Lower leg skin (tissue), 3 donors: ENCODE data around the gene HGFAC.

ENCODE experiments used
- CTCF ChIP-seq, 3 donors: fragments of 450-650 bp; IDR thresholded peaks; one replicate each; pipeline ENCODE4 v1.5.1; 2016; ENCODE audit warnings: antibody characterized with exemption in 3 of 3, mild to moderate bottlenecking in 3 of 3, moderate library complexity in 2 of 3
- POLR2A ChIP-seq, 2 donors: fragments of 450-650 bp; IDR thresholded peaks; one replicate each; pipeline ENCODE4 v1.6.1; 2016 to 2017; ENCODE audit warnings: antibody characterized with exemption in 2 of 2, mild to moderate bottlenecking in 1 of 2, moderate library complexity in 1 of 2

GRCh38 chr4:3473996-3474765, 32.4 kb downstream of the HGFAC start:
- TF ChIP-seq CTCF (IDR thresholded peaks at IDR 0.05) (no peak), POLR2A (IDR thresholded peaks at IDR 0.05) (no peak)
